Measurements from ENCODE around the gene TXN2.

GRCh38 chr22:36422287-36423014 is 59.0 kb downstream of the TXN2 start:
- TF ChIP-seq CTCF (conservative IDR thresholded peaks at IDR 0.05 in 1 of 2, IDR thresholded peaks at IDR 0.05 in 1 of 2; ENCODE audit: extremely low read depth in 1 of 2, insufficient read depth in 1 of 2, low read depth in 1 of 2, low read length in 2 of 2) (no peak), EZH2 (IDR thresholded peaks at IDR 0.05; ENCODE audit: borderline replicate concordance, low read length) (no peak)
